CD1c-positive myeloid dendritic cell (primary cell): Measurements from ENCODE around the gene LMX1B.
"Not testable (repeated sequence)": the region's sequence is repeated elsewhere in the genome, so short reads cannot be mapped to it uniquely, and the experiment has no call there.

ENCODE experiments used
- DNase-seq: peaks from one replicate; pipeline ENCODE4 v3.0.0-alpha.2; 2016; ENCODE audit errors: extremely low spot score

The LMX1B gene

DNA sequence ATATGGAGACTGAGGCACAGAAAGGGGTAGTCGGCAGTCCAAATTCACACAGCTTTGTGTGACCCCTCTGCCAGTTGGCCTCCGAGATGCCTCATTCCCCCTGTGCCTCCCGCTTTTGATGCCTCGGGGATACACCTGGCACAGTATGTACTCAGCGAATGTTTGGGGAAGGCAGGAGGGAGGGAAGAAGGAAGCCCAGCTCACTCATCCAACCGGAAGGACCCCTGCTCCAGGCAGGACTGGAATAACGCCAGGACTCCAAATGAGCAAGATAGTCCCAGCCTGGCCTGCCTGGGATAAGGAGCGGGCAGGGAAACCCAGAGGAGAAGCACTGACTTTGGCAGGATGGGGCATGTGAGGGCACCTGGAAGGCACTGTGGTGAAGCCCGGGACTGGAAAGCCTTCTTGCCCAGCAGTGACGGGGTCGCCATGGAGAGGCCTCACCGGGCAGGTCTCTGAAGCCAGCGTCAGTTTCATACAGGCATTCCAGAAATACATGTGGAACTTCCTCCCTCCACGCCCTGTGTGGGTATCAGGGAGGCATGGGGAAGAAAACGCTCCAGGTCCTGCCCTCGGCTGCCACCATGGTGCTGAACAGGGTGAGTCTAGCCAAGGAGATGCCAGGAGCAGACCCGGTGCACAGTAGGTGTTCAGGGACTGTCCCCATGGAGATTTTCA lies 20.3 kb downstream of the LMX1B start:
- no peak for DNase-seq

DNA sequence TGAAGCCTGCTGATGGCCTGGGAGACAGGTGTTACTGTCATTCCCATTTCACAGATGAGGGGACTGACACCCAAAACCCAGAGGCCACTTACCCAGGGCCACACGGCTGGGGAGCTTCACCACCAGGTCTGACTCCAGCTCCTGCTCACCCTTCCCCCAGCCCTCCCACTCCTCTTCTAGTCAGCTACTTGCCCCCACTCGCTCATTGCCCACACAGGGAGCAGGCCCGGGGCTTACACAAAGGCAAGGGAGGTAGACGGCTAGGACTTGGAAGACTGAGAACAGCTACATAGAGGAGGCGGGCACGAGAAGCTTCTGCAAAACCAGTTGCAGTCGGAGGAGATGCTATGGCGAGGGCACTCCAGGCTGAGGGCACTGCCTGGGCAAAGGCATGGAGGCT lies 21.3 kb downstream of the LMX1B start:
- no peak for DNase-seq

DNA sequence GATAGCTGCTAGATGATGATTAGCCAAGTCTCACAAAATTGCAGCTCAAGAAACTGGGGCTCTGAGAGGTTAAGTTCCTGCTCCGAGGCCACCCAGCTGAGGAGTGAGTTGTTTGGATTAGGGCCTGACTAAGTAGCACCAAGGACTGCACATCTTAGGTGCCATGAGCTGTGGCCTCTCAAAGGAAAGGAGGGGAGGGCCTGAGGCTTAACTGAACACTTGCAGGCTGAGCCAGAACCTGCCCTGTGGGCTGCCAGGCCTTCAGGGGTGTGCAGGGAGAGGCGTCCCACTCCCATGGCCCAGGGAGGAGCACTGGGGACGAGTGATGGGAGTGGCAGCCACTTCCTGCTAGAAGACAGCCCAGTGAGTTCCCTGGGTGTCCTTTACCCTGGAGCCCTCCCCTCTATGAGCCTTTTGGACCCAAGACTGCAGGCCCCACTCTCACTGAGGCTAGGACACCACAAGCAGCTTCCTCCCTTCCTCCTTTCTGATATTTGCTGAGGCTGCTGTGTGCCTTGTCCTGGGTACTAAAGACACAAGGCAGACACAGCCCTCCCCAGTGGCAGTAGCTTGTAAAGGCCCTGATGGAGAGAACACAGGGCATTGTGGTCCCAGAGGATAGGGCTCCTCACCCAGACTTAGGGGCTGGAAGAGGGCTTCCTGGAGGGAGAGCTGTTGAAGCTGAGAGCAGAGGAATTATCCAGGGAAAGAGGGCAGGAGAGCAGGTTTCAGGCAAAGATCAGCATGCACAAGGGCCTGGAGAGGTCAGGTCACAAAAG lies 22.1 kb downstream of the LMX1B start:
- no peak for DNase-seq

DNA sequence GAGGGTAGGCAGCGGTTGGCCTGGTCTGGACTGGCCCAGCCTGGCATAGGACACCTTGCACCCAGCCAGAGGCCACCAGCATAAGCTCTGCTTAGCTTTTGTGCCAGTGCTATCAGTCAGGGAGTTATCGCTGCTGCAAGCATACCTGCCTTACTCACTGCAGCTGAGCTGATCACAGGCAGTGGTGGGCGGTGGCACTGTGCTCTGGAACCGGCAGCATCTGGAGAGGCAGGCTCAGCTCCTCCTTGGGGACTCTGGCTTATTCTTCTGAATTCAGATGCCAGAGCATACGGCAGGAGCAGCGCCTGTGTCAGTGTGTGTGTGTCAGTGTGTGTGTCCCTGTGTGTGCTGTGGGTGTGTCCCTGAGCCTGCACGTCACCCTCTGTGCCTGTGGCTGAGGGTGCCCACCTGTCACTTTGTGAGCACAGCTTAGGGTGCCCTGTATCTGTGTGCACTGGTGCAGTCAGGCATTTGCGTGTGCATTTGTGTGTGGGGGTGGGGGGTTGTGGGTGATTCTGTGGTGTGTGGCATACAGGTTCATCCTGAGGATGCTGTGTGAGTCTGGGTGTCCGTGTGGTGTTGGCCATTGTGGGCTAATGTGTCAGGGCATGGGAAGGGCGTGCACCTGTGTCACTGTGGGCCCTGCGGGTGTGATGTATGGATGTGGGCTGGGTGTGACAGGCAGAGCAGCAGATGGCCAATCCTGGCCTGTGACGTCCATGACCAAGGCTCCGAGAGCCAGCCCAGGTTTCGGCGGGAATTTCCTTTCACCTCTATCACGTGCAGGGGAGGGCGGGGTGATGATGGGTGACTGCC lies 23.5 kb downstream of the LMX1B start:
- no peak for DNase-seq

DNA sequence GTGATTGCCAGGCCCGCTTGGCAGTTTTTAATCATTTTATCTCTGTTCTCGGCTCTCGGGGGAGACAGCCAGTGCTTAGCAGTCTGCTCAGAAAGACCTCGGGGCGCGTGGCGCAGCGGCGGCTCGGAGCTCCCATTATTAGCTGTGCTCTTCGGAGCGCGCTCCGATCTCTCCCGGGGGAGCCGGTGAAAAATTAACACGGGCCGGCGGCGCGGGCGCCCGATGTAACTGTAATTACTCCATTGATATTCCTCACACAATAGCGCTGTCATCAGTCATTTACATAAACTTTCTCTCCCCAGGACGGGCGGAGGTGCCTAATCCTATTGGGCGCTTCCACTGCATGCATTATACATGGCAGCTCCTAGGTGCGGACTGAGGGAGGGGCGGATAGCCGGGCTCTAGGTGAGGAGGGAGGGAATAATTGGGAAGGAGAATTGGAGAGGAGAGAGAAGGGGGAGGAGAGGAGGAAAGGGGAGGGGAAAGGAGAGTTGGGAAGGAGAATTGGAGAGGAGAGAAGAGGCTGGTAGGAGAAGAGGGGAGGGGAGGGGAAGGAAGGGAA lies 24.9 kb downstream of the LMX1B start:
- no peak for DNase-seq

DNA sequence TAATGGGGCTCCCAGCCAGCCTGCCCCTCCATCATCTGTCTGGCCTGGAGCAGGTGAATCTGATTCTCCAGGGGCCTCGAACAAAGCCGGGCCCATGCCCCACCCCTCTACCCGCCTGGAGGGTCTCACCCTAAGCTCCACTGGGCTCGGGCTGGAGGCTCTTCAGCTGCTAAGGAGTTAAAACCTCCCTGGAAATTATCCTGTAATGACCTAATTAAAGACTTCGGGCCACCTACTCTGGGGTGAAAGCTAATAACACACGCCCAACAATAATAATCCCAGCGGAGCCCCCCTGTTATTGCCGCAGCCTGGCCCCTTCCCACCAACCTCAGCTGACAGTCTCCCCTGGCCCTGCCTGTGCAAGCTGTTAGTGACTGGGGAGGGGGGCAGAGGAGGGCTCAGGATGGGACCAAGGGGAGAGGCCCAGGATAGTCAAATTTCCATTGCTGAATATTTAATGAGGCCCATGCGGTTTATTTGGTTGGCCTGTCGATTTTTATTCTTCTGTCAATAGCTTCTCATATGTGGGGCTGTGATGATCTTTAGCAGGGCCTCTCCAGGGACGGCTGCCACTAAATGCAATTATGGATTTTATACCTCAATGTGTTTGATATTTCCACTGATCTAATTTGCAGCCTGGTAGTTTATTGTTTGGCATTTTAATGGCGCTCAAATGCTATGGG lies 25.7 kb downstream of the LMX1B start:
- DNase-seq, result no peak

DNA sequence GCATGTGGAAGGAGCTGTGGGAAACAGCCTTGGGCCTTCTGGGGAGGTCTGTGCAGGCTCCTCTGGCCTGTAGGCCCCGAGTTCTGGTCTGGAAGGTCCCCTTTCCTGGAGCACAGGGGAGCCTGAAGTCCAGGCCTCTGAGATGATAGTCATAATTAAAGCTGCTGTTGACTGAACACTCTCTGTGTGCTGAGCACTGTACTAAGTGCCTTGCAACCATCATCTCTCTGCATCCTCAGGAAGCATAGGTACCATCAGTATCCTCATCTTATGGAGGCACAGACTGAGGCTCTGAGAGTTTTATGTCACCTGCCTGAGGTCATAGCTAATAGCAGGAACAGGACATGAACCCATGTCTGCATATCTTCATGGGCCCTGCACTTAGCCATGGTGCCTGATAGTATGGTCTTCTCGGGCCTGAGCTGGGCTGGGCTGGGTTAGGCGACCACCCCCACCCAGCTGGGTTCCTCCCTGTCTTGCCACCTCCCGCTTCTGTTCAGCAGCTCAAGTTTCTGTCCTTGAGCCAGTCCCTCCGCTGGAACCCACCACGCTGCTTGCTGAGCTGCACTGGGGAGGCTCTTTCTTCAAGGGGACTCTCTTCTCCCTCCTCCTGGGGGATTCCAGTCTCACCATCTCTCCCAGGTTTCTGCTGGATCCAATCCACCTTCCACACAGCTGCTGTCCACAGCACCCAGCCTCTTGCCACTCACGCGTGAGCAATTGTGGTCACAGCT lies 27.6 kb downstream of the LMX1B start:
- DNase-seq, result no peak

DNA sequence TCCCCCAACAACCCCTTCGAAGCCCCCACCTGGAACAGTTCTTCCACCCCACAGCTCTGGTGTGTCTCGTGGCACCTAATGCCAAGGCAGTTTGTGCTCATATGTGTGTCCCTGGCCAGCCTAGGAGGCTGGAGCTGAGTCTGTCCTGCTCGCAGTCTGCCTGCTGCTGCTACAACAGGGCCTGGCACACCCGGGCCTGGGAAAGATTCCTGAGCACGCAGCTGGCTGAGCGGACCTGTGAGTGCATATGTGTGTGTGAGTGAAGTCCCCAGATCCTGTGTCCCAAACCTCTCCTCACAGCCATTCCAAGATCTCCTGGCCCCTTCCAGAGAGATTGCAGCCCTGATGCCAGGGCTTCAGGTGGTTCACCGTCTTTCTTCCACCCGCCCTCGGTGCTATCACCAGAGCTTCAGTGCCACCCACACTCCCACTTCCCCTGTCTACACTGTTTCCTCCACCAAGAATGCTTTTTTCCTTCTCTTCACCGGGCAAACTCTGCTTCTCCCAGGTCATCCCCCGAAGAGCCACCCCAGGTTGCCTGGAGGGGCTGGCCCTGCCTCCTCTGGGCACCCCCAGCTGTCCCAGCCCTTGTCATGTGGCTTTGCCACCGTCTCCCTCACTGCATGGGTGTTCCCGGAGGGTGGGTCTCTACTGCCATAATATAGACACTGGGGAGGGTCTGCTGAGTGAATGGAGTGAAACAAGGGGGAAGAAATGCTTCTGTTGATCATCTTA lies 28.4 kb downstream of the LMX1B start:
- no peak for DNase-seq

DNA sequence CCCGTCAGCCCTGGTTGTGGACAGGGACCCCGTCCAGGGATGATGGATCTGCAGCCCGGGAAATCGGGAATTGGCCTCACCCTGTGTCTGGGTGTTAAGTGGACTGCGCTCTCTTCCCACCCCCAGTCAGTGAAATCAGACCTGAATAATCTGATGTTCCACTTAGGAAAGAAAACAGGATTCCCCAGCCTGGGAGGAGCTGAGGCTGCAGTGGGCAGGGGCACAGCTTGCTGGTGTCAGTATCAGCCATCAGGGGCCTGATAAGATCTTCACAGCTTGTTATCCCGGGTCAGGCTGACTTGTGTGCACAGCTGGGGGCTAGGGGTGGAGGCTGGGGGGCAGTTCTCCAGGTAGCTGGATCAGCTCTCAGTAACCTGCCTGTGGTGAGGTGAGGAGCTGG lies 29.1 kb downstream of the LMX1B start:
- no peak for DNase-seq

DNA sequence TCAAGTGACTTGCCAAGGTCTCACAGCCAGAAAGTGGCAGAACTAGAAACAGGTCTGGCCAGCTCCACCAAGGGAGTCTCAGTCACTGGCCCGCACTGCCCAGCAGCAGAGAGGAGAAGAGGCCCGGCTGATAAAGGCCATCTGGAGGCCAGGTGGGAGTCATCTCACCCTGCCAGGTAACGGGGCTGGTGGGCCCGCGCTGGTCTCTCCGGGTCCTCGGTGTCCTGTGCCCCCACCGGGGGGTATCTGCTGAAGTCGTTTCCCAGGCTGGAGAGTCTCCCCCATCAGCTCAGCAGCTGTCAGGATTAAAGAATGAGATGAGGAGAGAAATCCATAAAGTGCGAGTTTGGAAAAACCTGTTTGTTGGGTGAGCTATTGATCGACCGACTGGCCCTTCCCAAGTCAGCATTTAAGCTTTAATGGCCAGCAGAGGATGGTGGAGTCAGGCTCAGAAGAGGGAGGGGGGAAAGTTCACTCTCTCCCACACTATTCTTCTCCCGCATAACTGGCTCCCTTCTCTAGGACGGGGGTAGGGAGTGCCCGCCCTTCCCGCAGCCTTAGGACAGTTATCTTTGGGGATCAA lies 30.3 kb downstream of the LMX1B start:
- no peak for DNase-seq

DNA sequence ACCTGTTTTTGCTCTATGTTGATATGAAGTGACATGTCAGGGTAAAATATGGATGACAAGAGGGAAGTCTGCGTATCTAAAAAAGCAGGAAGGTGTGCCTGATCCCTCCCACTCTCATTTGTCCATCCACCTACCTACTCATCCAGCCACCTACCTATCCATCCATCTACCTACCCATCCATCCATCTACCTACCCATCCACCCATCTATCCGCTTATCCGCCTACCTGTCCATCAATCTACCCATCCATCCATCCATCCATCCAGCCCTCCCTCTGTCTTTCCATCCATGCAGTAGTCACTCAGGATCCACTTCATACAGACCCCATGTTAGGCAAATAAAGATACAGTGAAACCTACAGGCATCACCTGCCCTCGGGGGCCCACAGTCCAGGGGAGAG lies 32.4 kb downstream of the LMX1B start:
- no peak for DNase-seq

DNA sequence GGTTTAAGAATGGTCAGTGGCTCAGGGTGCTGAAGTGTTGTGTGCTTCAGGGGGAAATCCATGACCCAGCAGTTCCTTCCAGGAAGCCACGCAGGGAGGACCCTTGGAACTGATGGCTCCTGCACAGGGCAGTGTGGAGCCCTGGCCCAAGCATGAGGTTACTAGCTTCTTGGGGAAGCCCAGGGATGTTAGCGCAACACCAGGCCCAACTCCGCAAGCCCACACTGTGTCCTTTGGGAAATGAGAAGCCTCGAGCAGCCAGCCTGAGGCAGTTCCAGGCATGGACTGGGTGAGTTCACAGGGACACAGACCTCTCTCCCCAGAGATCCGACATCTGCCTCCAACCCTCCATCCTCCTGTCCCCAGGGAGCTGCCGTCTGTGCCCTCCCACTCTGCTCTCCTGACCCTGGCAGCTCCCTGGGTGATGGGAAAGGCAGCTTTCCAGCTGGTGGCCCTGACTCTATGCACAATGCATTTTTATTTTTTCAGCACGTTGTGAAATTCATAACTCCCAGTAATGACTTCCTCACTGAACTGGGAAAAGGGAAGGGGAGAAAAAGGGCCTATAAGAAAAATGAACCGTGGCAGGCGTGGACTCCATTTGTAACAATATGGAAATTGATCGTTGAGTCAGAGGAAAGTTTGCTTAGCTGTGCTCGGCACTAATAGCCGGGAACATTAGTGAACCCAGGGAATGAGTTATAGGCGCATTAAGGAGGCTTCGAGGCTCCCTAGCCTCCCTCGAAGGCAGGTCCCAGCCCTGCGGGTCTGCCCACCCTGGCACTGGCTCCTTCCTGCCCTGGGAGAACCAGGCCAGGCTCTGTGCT lies 34.1 kb downstream of the LMX1B start:
- DNase-seq, result no peak

DNA sequence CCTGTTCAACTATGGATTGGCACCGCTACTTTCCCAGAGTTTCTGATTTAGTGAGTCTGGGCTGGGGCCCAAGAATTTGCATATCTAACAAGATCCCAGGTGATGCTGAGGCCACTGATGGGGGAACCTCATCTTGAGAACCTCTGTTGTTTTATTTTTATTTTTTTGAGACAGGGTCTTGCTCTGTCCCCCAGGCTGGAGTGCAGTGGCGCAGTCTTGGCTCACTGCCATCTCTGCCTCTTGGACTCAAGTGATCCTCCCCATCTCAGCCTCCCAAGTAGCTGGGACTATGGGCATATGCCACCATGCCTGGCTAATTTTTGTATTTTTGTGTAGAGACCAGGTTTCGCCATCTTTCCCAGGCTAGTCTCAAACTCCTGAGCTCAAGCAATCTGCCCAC lies 35.7 kb downstream of the LMX1B start:
- DNase-seq, result no peak

DNA sequence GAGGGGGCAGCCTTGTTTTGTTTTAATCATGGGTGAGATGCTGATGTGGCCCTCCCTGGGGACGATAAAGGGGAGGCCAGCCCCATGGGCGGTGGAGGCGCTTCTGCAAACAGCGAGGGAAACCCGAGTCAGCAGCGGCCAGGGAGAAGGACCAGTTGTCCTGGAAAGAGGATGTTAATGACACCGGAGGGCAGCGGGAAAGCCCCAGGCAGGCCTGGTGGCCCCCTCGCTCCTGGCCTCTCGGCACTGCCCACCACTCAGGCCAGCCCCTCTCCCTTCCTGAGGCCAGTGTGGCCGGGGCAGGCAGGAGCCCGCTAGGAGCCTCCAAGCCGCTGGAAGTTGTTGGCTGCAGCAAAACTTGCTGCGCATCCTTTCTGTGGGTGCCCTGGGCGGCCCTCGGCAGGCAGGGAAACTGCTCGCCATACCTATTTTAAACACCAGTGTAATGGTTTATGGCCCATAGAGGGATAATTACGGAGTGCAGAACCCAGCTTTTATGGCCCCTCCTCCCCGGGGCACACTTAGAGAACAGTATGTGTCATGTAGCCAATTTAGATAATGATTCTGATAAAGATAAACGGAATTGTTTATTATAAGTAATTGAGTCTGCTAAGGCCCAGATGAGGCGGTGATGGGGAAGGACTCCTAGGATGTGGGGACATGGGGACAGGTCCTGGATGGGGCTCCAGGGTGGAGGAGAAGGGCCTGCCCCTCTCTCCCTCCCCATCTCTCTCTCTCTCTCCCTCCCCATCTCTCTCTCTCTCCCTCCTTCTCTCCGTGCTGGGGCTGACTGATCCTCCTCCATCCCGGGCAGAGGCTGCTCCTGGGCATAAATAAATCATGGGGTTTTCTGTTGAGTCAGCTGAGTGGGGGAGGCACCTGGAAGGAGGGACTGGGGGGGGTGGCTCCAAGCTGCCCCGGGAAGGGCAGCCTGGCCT lies 36.9 kb downstream of the LMX1B start:
- DNase-seq, result no peak

DNA sequence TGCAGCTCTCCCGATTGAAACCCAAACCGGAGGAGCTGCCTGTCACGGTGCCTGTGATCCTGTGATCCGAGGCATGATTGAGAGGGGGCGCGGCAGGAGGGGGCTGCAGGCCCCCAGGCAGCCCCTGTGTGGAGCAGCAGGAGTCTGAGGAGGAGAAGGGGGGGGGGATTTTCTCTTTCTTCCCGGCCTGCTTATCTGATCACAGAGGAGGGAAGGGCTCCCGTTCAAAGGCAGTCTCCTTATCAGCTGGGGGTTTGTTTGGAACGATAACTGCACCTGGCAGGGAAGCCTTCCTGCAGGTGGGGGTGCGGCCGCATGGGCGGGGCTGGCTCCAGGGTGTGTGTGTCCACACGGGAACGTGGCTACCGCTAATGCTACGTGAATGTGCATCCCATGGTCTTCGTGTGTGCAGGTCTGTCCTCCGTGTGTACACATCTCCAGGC lies 38.4 kb downstream of the LMX1B start:
- DNase-seq, result no peak

DNA sequence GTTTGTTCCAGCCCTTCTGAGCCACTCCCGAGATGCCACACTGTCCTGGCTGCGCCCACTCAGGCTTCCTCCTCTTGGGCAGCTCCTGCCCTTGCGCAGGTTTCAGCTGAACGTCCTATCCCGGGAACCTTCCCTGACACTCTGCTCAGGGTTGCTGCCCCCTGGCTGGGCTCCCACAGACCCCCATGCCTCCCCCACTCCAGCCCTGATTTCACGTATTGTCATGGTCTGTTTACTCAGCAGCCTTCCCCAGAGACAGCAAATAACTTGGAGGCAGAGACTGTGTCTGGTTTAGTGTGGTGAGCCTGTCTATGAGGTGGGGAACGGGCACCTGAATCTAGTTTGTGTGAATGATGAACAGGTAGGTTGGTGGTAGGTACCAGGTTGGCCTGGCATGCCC lies 40.4 kb downstream of the LMX1B start:
- no peak for DNase-seq

DNA sequence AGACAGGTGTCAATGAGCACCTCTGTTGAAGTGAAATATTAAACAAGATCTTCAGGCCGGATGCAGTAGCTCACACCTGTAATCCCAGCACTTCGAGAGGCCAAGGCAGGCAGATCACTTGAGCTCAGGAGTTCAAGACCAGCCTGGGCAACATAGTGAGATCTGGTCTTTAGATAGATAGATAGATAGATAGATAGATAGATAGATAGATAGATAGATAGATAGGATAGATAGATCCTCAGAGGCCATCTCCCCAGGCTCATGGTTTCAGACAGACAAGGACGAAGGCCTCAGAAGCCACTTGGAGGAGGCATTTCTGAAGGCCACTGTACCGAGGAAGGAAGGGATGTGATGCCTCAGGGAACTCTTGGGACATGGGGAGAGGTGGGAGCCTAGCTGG lies 42.5 kb downstream of the LMX1B start:
- not testable (repeated sequence) for DNase-seq
